Measurements from ENCODE around the gene JMJD1C. TPM values are rescaled to one million over a fixed set of nuclear protein-coding genes. Genes with fewer than 3 reads are reported as not detected.

Gene JMJD1C
- total RNA-seq (2013; cell fraction: nucleolus; rRNA removed) = 574 and 586 TPM in 2 replicates
- total RNA-seq (2014; rRNA removed) (56.9 and 61.2 TPM in 2 replicates), total RNA-seq (2014; rRNA removed; fragmentation: Illumina TruSeq; extraction: Trizol) (83.3 and 91.2 TPM in 2 replicates), total RNA-seq (2021) (54.2 and 60.2 TPM in 2 replicates), polyA plus RNA-seq (2011; rRNA removed) (59.4 and 83.9 TPM in 2 replicates), polyA plus RNA-seq (2014; fragmentation: Illumina TruSeq; extraction: Trizol) (63.2 and 80.5 TPM in 2 replicates), polyA plus RNA-seq (2014; fragmentation: Nextera tagmentation; extraction: Ambion mirVana) (10 to 100 TPM; 31.2 to 42.6 TPM), polyA plus RNA-seq (2014; rRNA removed) (40.3 and 41.0 TPM in 2 replicates), polyA plus RNA-seq (2016; fragmentation: Nextera tagmentation; extraction: Ambion mirVana) (10 to 100 TPM; 44.5 to 44.7 TPM), polyA minus RNA-seq (2011; rRNA and poly(A)+ RNA removed) (162 and 205 TPM in 2 replicates), Bru-seq, nascent RNA (percentile 92 among the genes with signal in this experiment), BruChase-seq, experiment 1, labeled RNA remaining after a 6-hour chase (percentile 85 among the genes with signal in this experiment), BruChase-seq, experiment 2, labeled RNA remaining after a 2-hour chase (percentile 91 among the genes with signal in this experiment)
- 36.5 TPM for polyA plus RNA-seq (2011; ENCODE audit: low read depth)
- 23.9 and 32.5 TPM in 2 replicates for polyA plus RNA-seq (2011; cell fraction: cytosol; rRNA removed)
- 78.7 and 79.2 TPM in 2 replicates for polyA plus RNA-seq (2011; cell fraction: nucleus; rRNA removed)
- 44.7 and 49.2 TPM in 2 replicates for polyA plus RNA-seq (2012)
- polyA minus RNA-seq (2011; cell fraction: cytosol; rRNA and poly(A)+ RNA removed) = 27.7 and 34.4 TPM in 2 replicates
- polyA minus RNA-seq (2011; cell fraction: nucleus; rRNA and poly(A)+ RNA removed) = 127 and 142 TPM in 2 replicates
- long read RNA-seq, experiment 1, partial matches to known transcripts = 6 of 10 reads
- long read RNA-seq, experiment 1, other reads (novel, unspliced or antisense) = 3 of 10 reads
- long read RNA-seq, experiment 2, partial matches to known transcripts = 61 of 138 reads
- long read RNA-seq, experiment 2, other reads (novel, unspliced or antisense) = 74 of 138 reads

GRCh38 chr10:63465293-63466143 lies at the start of gene JMJD1C:
JMJD1C (minus strand) TSS chr10:63465977; CDS start chr10:63465662, 315 bp downstream.
- Histone ChIP-seq H3K27ac (ENCODE audit: control insufficient read depth, insufficient read depth) (peak within 1 kb of the TSS; percentile 77), H3K27me3 (replicated peaks in 1 of 2; ENCODE audit: control insufficient read depth in 2 of 2, insufficient read depth in 2 of 2, low read length in 1 of 2) (no peaks in the 10 kb centered on the region), H3K36me3 (ENCODE audit: control insufficient read depth in 2 of 2, insufficient read depth in 2 of 2, low read length in 1 of 2) (no peaks in the 10 kb centered on the region), H3K4me1 (ENCODE audit: control insufficient read depth, insufficient read depth, low read length) (peaks cover 3% of the 10 kb centered on the region; the same call in 1 of the 2 replicates), H3K9me3 (replicated peaks; ENCODE audit: control insufficient read depth, insufficient read depth, low read length) (no peaks in the 10 kb centered on the region; the same call in 2 of the 3 replicates), H2AFZ (ENCODE audit: control insufficient read depth, low read depth, low read length) (peak within 1 kb of the TSS; percentile 73), H3K79me2 (ENCODE audit: control insufficient read depth, insufficient read depth, low read length) (peaks cover 54% of the 10 kb centered on the region), H3K9ac (ENCODE audit: control insufficient read depth, insufficient read depth, low read length) (peak within 1 kb of the TSS; percentile 65), H3K4me3 (peak within 1 kb of the TSS; percentile 87), H3K4me2 (ENCODE audit: control insufficient read depth, insufficient read depth) (peak within 1 kb of the TSS; percentile 84), H4K20me1 (ENCODE audit: control insufficient read depth, insufficient read depth) (no peaks in the 10 kb centered on the region)
- POLR2A ChIA-PET = interaction anchor here (1.1 to 1.7 kb wide), 4 partner anchors 27 to 203 kb away, joined by 3 to 4 read pairs (median 3); no protein-coding TSS in a partner anchor
- FAIRE-seq = no peak
- CTCF ChIA-PET = interaction anchor here (0.7 to 2.2 kb wide), 8 partner anchors 7 to 299 kb away, joined by 3 to 8 read pairs (median 4); no protein-coding TSS in a partner anchor
- in situ Hi-C loops (cut with MboI) (no loop called here), intact Hi-C loops (cut with micrococcal nuclease; ENCODE audit: unreplicated experiment) (loop anchor here (2.0 to 5.0 kb wide), 6 partner anchors 55 to 248 kb away; partner anchors contain the start of gene REEP3)
- SMC1A ChIA-PET (ENCODE audit: uncharacterized antibody, unreplicated experiment) = interaction anchor here (0.8 to 2.2 kb wide), 19 partner anchors 8 to 253 kb away, joined by 3 to 7 read pairs (median 3); no protein-coding TSS in a partner anchor
- RAD21 ChIA-PET (ENCODE audit: unreplicated experiment) = interaction anchor here (0.5 to 3.3 kb wide), 8 partner anchors 53 to 249 kb away, joined by 3 to 17 read pairs (median 3); no protein-coding TSS in a partner anchor
- ATAC-seq = peak; percentile 85
- BruUV-seq (replicated peaks) = no TSS peak
- DNase-seq (ENCODE audit: low read depth, low spot score) = no peak
- under 1% methylated on average over 70 of the region's 99 CpGs for WGBS (ENCODE audit: insufficient coverage, insufficient replicate concordance, low lambda C conversion rate, missing lambda C conversion rate)
- 0 out of 2 replicates have a peak, but pooled peaks have one; percentile 60 for TF ChIP-seq BCLAF1 (IDR thresholded peaks at IDR 0.05)
- peak in 1 of 2 experiments; percentile 34; a peak in 1 of 4 replicates for TF ChIP-seq IKZF2 (IDR thresholded peaks at IDR 0.05)
- peak; percentile 87; the same call in 1 of the 2 replicates for TF ChIP-seq SMARCA5 (IDR thresholded peaks at IDR 0.05)
- 0 out of 2 replicates have a peak, but pooled peaks have one; percentile 9 for TF ChIP-seq MTA2 (IDR thresholded peaks at IDR 0.05; ENCODE audit: low read depth)
- TF ChIP-seq BACH1 (IDR thresholded peaks at IDR 0.05; ENCODE audit: borderline replicate concordance) = peak; percentile 69
- TF ChIP-seq FOXK2 (IDR thresholded peaks at IDR 0.05) = no peak
- peak; percentile 73; the same call in 1 of the 2 replicates for TF ChIP-seq TAF1 (IDR thresholded peaks at IDR 0.05; ENCODE audit: borderline replicate concordance, low read depth, low read length)
- TF ChIP-seq ATF2 (IDR thresholded peaks at IDR 0.05; ENCODE audit: low read length) = no peak
- TF ChIP-seq YY1 (IDR thresholded peaks at IDR 0.05; ENCODE audit: low read depth, low read length) = peak; percentile 53
- peak; percentile 17 for TF ChIP-seq RELA (IDR thresholded peaks at IDR 0.05; ENCODE audit: borderline replicate concordance, partially characterized antibody)
- peak; percentile 27; the same call in 1 of the 2 replicates for TF ChIP-seq HCFC1 (IDR thresholded peaks at IDR 0.05; ENCODE audit: low read length)
- TF ChIP-seq MEF2B (IDR thresholded peaks at IDR 0.05; ENCODE audit: partially characterized antibody, poor library complexity, severe bottlenecking) = peak; percentile 27
- 0 out of 4 replicates have a peak, but pooled peaks of 1 of the 2 experiments have one; percentile 26 for TF ChIP-seq SRF (IDR thresholded peaks at IDR 0.05; ENCODE audit: low read depth in 2 of 2, low read length in 2 of 2)
- TF ChIP-seq SREBF1 (IDR thresholded peaks at IDR 0.05; ENCODE audit: low read length) = no peak
- TF ChIP-seq RUNX3 (IDR thresholded peaks at IDR 0.05; ENCODE audit: low read length) = peak; percentile 76

Data from GM12878 (cell line).